GM19468 (cell line): Measurements from ENCODE around the gene RUNX2.

Experiments
- ATAC-seq: cut with Tn5 transposase; IDR thresholded peaks from one replicate; pipeline ENCODE4 v1.9.1; 2021; ENCODE audit warnings: mild to moderate bottlenecking, moderate library complexity, moderate number of reproducible peaks; ENCODE audit not compliant: unreplicated experiment; ENCODE audit errors: extremely low read depth

RUNX2 gene

GRCh38 chr6:45568626-45569025 lies 240.5 kb downstream of the RUNX2 start:
- ATAC-seq: no peak

- ATAC-seq: no peak
Observed at GRCh38 chr6:45569210-45569945, 241.2 kb downstream of the RUNX2 start.

GRCh38 chr6:45571159-45571558 lies 243.0 kb downstream of the RUNX2 start:
- ATAC-seq: no peak

GRCh38 chr6:45572833-45573232 lies 244.7 kb downstream of the RUNX2 start:
- ATAC-seq: no peak

- no peak for ATAC-seq
Observed at GRCh38 chr6:45574014-45574461, 245.9 kb downstream of the RUNX2 start.

- ATAC-seq: no peak
Observed at GRCh38 chr6:45574885-45575284, 246.8 kb downstream of the RUNX2 start.

GRCh38 chr6:45576648-45577624 lies 248.8 kb downstream of the RUNX2 start:
- no peak for ATAC-seq

- no peak for ATAC-seq
Observed at GRCh38 chr6:45577836-45578504, 249.8 kb downstream of the RUNX2 start.

GRCh38 chr6:45584127-45584526 lies 256.0 kb downstream of the RUNX2 start:
- no peak for ATAC-seq

- no peak for ATAC-seq
Observed at GRCh38 chr6:45586216-45587171, 258.4 kb downstream of the RUNX2 start.

GRCh38 chr6:45587229-45588060 lies 259.3 kb downstream of the RUNX2 start:
- ATAC-seq: no peak

- no peak for ATAC-seq
Observed at GRCh38 chr6:45589367-45589766, 261.2 kb downstream of the RUNX2 start.

- ATAC-seq: no peak
Observed at GRCh38 chr6:45590226-45590625, 262.1 kb downstream of the RUNX2 start.

- no peak for ATAC-seq
Observed at GRCh38 chr6:45590696-45591184, 262.6 kb downstream of the RUNX2 start.

GRCh38 chr6:45591306-45591705 lies 263.2 kb downstream of the RUNX2 start:
- no peak for ATAC-seq

GRCh38 chr6:45591890-45592289 lies 263.8 kb downstream of the RUNX2 start:
- no peak for ATAC-seq

- ATAC-seq: no peak
Observed at GRCh38 chr6:45592991-45593390, 264.9 kb downstream of the RUNX2 start.

GRCh38 chr6:45595010-45595851 lies 267.1 kb downstream of the RUNX2 start:
- no peak for ATAC-seq
